Stimulated activated CD4-positive, alpha-beta T cell treated with anti-CD3 and anti-CD28 coated beads, TNF-alpha, amount 100 ng/mL, for 48 hours (primary cell): ENCODE results near the gene TAGLN.
"Not testable (repeated sequence)": the region's sequence is repeated elsewhere in the genome, so short reads cannot be mapped to it uniquely, and the experiment has no call there.

Experiments used
- DNase-seq, 3 donors: peaks; one replicate each; pipeline ENCODE4 v3.0.0-alpha.2; 2020; ENCODE audit warnings: low read depth in 3 of 3

Gene TAGLN

DNA sequence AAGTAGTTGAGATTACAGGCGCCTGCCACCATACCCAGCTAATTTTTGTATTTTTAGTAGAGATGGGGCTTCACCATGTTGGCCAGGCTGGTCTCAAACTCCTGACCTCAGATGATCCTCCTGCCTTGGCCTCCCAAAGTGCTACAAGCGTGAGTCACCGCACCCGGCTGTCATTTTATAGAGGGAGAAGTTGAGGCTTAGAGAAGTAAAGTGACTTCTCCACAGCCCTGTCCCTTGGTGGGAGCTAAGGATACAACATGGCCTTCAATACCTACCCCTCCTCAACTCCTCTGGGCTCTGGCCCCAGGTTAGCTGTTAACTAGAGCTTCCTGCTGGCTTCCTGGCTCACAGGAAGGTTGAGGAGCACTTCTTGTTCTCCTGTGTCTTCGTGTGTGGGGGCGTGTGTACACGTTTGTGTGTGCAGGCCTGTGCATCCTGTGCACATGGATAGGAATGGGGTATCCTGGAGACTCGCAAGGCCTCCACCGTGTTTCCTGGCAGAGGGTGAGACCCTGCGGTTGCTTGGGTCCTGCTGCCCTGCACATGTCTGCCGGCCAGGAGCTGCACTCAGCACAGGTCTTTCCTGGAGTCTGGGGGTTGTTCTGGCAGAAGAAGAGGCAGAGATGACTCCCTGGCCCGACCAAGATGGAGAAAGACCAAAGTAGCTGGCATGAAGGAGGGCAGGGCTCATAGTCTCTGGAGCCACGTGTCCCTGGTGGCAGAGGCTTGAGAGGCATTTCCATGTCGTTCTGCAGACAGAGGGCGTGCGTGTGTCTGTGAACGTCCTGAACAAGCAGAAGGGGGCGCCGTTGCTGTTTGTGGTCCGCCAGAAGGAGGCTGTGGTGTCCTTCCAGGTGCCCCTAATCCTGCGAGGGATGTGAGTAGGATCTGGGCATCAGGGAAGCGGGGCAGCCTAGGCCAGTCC, 18.2 kb upstream of the TAGLN start:
- DNase-seq, result peak; percentile 40 to 67 (median 58)

DNA sequence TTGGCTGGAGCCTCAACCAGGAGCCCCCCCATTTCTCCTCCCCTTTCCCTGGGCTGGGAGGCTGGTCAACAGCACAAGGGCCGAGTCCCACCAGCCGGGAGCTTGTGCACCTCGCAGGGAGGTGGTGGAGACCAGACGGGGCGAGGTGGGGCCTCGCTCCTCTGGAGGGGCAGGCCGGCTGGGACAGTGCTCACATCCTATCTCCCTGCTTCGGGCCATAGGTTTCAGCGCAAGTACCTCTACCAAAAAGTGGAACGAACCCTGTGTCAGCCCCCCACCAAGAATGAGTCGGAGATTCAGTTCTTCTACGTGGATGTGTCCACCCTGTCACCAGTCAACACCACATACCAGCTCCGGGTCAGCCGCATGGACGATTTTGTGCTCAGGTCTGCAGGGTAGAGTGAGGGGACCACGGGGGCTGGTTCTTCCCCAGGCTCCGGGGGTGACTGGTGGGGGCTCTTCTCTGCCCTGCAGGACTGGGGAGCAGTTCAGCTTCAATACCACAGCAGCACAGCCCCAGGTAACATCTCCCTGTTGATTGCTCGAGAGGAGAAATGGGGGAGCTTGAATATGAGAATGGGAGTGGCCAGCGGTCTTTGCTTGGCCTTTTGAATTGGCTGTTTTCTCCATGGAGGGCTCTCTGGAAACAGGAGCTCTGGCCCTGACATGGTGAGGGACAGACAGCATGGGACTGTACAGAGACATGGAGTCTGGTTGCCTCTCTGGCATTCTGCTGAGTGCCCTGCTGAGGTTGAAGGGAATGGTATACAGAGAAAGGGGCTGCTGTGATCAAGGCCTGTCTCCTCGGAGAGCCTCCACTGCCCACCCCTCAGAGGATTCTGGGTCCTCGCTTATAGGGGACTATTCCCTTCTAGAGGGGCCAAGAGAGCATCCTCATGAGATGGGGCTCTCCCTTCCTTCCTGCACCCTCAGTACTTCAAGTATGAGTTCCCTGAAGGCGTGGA, 17.3 kb upstream of the TAGLN start:
- DNase-seq, result no peak

GRCh38 chr11:117182551-117182935, 16.6 kb upstream of the TAGLN start:
- DNase-seq, result no peak

- DNase-seq, result not testable (repeated sequence)
These were observed 16.0 kb upstream of the TAGLN start for GRCh38 chr11:117183178-117183577.

DNA sequence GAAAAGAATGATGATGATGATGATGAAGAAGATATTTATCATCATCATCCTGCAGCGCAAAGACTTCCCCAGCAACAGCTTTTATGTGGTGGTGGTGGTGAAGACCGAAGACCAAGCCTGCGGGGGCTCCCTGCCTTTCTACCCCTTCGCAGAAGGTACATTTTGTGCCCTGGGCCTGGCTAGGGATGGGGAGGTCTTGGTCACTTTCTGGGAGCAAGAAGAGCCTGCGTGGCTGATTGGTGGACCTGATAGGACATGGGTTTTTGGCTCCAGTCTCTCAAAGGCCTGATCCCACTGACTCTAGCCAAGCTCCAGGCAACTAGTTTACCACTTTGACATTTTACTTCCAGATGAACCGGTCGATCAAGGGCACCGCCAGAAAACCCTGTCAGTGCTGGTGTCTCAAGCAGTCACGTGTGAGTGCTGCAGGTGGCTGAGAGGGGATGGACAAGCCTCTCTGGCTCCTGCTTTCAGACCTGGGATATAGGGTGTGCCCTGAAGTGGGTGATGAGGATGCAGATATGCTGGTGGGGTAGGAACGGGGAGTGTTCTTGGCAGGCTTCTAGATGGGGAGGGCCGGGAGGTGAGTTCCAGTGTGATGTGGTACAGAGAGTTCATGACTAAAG, 15.3 kb upstream of the TAGLN start:
- DNase-seq, result no peak

GRCh38 chr11:117185736-117186430, 13.3 kb upstream of the TAGLN start:
- DNase-seq, result no peak

GRCh38 chr11:117186431-117186761, 12.8 kb upstream of the TAGLN start:
- DNase-seq, result no peak

DNA sequence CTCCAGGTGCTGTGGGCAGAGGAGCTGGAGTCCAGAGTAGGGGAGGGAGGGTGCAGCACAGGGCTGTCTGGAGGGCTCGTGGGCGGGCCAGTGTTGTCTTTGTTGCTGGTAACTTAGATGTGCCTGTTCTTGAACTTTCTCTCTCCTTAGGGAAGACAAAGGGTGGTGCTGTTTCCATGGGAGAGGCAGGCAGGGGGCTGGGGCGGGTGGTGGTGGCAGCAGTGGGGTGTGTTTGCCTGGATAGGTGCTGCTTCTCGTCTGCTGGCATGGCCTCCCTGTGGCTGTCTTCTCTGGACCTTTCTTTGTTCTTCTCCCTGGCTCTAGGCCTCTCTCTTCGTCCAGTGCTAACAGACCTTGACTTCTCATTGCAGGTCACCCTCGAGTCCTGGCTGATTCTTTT, 12.2 kb upstream of the TAGLN start:
- no peak for DNase-seq

DNA sequence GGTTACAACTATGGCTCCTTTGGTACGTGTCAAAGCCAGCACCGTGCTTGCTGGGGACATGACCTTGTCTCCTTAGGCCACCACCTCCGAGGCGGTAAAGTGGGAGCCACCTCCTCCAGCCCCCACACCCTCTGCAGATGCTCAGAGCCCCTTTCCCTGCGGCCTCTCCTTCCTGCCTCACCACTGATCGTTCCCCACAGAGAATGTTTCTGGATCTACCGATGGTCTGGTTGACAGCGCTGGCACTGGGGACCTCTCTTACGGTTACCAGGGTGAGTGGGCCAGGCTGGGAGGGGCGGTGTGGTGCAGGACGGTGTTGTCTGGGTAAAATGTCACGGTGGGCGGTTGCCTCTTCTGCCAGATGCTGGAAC, 11.8 kb upstream of the TAGLN start:
- no peak for DNase-seq

GRCh38 chr11:117187799-117188481, 11.2 kb upstream of the TAGLN start:
- no peak for DNase-seq

DNA sequence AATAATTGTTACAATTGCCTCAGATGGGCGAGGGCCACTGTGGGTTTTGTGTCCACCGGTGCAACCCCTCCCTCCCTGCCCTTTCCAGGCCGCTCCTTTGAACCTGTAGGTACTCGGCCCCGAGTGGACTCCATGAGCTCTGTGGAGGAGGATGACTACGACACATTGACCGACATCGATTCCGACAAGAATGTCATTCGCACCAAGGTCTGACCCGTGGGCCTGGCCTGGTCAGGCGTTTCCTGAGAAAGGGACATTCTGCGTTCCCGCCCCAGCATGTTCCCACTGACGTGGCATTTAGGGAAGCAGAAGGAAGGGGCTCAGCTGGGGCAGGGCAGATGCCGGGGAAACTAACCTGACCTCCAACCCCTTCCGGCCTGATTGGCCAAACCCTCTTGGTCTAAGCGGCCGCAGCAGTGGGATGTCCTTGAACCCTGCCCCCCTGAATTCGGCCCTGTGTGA, 10.5 kb upstream of the TAGLN start:
- no peak for DNase-seq

DNA sequence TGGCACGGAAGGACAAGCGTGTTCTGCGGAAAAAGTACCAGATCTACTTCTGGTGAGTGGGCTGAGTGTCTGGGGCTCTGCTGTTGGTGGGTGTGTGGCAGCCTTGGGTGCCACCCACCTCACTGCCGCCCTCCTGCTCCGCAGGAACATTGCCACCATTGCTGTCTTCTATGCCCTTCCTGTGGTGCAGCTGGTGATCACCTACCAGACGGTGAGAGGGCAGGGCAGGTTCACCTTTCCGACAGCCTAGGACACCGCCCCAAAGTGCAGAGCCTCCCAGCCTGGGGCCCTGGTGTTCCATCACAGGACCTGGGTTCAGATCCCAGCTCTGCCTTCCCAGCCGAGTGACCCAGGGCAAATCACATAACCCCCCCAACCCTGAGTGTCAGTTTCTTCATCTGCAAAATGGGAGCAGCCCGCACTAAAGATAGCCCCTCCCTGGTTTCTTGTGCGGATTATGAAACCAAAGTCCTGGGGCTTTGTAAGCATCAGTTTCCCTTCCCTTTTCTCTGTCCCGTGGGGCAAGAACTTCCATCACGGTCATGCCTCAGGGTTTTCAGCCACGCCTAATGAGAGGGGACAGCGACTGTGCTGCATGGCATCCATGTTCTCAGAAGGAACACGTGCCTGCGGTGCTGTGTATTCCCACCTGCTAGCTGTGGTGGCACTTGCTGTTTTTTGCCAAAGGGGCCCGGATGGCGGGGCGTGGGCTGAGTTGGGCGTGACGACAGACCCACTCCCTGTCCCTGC, 9.8 kb upstream of the TAGLN start:
- no peak for DNase-seq

- DNase-seq, result no peak
These were observed 9.1 kb upstream of the TAGLN start for GRCh38 chr11:117189941-117190544.

GRCh38 chr11:117191680-117192400, 7.3 kb upstream of the TAGLN start:
- DNase-seq, result no peak

GRCh38 chr11:117192401-117192875, 6.7 kb upstream of the TAGLN start:
- DNase-seq, result no peak

DNA sequence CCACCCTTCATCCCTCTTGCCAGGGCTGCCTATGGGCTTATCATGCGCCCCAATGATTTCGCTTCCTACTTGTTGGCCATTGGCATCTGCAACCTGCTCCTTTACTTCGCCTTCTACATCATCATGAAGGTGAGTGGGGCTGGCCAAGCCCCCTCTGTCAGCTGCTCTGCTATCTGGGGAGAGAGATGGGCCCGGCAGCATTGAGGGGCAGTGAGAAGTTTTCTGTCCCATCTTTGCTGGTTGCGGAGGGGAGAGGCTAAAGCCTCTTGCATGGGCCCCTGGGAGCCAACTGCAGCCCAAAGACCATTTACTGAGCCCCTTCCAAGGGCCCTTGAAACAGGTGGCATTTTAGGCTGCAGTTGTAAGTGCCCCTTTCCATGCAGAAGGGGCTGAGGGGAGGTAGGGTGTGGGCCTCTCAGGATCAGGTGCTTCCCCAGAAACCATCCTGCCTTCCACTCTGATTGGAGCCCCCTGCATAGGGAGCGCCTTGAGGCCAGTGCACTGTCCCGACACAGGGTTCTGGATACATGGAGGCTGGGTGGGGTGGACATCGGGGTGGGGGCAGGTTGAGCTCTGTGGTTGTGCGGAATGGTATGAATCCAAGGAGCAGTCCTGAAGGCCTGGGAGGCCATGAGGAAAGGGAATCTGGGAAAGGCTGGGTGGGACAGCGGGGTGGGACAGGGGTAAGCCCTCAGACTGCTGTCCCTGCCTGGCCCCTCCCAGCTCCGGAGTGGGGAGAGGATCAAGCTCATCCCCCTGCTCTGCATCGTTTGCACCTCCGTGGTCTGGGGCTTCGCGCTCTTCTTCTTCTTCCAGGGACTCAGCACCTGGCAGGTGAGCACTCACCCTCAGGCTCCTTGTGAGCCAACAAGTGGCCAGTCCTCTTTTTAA, 5.8 kb upstream of the TAGLN start:
- DNase-seq, result no peak

DNA sequence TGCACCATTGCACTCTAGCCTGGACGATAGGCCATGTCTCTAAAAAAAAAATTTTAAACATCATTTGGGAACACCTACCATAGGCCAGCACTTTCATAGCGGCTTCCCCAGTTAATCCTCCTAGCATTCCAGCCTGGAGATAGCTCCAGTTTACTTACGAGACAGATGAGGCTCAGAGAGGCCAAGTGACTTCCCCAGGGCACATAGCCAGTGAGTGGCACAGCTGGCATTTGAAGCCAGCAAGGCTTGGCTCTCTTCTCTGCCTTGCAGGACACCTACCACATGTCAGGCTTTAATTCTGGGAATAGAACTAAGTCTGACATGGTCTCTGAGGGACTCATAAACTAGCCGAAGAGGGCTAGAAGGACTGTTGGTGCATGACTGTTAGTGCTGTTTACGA, 4.9 kb upstream of the TAGLN start:
- no peak for DNase-seq

DNA sequence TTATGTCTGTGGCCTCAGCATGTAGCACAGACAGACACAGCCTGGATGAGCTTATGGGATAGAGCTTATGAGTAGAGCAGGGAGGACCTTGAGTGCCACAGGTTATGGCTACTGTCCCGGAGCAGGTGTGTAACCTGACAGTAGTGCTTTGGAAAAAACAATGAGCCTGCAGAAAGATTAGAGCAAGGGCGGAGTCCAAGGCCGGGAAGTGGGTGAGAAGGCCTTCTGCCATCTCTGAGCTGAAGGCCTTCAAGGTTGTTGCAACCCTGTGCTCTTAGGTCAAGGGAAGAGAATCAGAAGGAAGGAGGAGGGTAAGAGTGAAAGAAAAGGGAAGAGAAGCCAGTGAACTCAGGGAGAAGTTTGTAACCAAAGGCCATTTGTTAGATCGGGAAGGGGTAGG, 3.9 kb upstream of the TAGLN start:
- DNase-seq, result no peak
